ENCODE results near the gene ADGRG3. TPM values are rescaled to one million over a fixed set of nuclear protein-coding genes. Genes with fewer than 3 reads are reported as not detected.

ADGRG3 gene
- total and polyA plus RNA-seq, 2 donors (not counting 1 experiment from before 2014, with no cell fraction given), result not detected

DNA sequence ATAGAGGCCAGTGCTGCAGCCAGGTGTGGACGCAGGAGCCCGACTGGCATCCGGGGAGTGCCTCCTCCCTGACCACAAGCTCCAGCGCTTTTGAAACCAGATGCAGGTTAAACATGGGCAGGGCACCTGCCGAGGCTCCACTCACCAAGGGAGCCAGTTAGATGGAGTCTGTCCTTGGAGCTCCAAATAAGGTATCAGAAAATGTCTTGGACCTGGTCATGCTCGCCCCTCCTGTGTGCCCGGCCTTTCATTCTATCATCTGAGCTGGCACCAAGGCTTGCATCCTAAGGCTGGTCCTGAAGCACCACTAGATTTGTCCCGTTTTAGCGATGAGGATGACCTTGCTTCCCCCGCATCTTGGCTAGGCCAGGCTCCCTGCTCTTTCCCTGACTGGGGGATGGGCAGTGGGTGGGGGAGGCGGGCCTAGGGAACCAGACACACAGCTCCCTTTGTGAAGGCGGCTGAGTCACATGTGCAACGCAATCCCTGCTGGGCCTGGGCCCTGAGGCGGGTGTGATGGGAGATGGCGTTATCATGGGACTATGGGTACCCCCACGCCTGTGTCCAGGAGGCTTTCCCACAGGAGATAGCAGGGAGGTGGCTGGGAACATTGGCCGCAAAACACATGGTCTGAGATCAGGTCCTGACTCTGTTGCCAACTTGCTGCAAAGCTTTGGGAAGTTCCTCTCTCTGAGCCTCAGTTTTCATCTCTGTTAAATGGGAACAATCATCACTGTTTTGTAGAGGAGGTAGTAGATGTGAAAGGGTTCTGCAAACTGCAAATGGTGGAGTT lies 44.7 kb upstream of the ADGRG3 start:
- Mint-ChIP-seq H3K27ac (no peak overlapping the region), H3K4me3 (no peak overlapping the region), H3K27me3 (peaks cover 31% of the 10 kb centered on the region), H3K4me1 (no peaks in the 10 kb centered on the region), H3K9me3 (ENCODE audit: insufficient read depth) (no peaks in the 10 kb centered on the region)
- no peak overlapping the region for H3K4me3 ChIP-seq (ENCODE audit: control extremely low read depth in 1 of 5, extremely low read depth in 1 of 5, insufficient read depth in 1 of 5, low read depth in 2 of 5, low read length in 4 of 5)
- ChIA-PET CTCF (no interaction called here), POLR2A (no interaction called here)
- intact Hi-C loops (cut with micrococcal nuclease), result no loop called here
- no peak overlapping the region for H2AFZ ChIP-seq (ENCODE audit: insufficient read depth, low read depth, low read length, poor library complexity, severe bottlenecking)
- ATAC-seq (ENCODE audit: low read depth), result no peak
- no peak overlapping the region for H3K9ac ChIP-seq (ENCODE audit: low read length)
- no peak for TF ChIP-seq EZH2 (IDR thresholded peaks at IDR 0.05; ENCODE audit: borderline replicate concordance, insufficient read depth, low read depth, low read length, poor library complexity, severe bottlenecking)
- TF ChIP-seq, protein P1, sequence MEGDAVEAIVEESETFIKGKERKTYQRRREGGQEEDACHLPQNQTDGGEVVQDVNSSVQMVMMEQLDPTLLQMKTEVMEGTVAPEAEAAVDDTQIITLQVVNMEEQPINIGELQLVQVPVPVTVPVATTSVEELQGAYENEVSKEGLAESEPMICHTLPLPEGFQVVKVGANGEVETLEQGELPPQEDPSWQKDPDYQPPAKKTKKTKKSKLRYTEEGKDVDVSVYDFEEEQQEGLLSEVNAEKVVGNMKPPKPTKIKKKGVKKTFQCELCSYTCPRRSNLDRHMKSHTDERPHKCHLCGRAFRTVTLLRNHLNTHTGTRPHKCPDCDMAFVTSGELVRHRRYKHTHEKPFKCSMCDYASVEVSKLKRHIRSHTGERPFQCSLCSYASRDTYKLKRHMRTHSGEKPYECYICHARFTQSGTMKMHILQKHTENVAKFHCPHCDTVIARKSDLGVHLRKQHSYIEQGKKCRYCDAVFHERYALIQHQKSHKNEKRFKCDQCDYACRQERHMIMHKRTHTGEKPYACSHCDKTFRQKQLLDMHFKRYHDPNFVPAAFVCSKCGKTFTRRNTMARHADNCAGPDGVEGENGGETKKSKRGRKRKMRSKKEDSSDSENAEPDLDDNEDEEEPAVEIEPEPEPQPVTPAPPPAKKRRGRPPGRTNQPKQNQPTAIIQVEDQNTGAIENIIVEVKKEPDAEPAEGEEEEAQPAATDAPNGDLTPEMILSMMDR (IDR thresholded peaks at IDR 0.05), result no peak
- DNase-seq, result no peak
- H3K4me1 ChIP-seq (ENCODE audit: control insufficient read depth in 2 of 2, insufficient read depth in 2 of 2, low read length in 2 of 2), result no peaks in the 10 kb centered on the region
- H3K27me3 ChIP-seq (replicated peaks in 1 of 4; ENCODE audit: control extremely low read depth in 1 of 4, control insufficient read depth in 3 of 4, insufficient read depth in 4 of 4, low read length in 3 of 4), result peaks cover 0 to 12% (median 2%) of the 10 kb centered on the region in 4 experiments
- H3K27ac ChIP-seq (ENCODE audit: low read length in 2 of 2), result no peak overlapping the region
- H4K20me1 ChIP-seq (ENCODE audit: control insufficient read depth, insufficient read depth, low read length, poor library complexity, severe bottlenecking), result no peaks in the 10 kb centered on the region
- 92% methylated on average over 16 of the region's 17 CpGs for WGBS (ENCODE audit: insufficient coverage)
- H3K4me2 ChIP-seq (replicated peaks; ENCODE audit: low read depth, low read length, poor library complexity, severe bottlenecking), result no peak overlapping the region
- no peaks in the 10 kb centered on the region for H3K79me2 ChIP-seq (ENCODE audit: control insufficient read depth, insufficient read depth, low read length)
- H3K36me3 ChIP-seq (replicated peaks in 1 of 2; ENCODE audit: control extremely low read depth in 1 of 2, control insufficient read depth in 1 of 2, extremely low read depth in 1 of 2, insufficient read depth in 2 of 2, low read length in 1 of 2), result no peaks in the 10 kb centered on the region
- peaks cover 0 to under 1% (median 0%) of the 10 kb centered on the region in 3 donors for H3K9me3 ChIP-seq (ENCODE audit: control extremely low read depth in 1 of 3, control insufficient read depth in 2 of 3, insufficient read depth in 1 of 3, low read length in 2 of 3)

DNA sequence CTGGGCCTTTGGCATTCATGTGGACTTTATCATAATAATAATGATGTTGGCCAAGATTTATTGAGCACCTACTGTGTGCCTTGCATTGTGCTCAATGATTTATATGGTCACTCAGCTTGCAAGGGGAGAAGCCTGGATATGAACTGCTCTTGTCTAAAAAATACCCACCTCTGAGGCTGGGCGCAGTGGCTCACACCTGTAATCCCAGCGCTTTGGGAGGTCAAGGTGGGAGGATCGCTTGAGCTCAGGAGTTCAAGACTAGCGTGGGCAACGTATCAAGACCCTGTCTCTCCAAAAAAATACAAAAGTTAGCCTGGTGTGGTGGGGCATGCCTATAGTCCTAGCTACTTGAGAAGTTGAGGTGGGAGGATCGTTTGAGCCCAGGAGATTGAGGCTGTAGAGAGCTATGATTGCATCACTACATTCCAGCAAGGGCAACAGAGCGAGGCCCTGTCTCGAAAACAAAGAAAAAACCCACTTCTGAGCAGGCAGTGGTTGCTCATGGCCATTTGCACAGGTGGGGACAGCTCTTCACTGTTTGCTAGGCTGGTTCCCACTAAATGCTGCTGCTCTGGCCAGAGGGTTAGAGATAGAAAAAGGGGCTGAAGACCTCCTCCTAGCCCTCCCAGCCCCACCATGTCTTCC lies 43.9 kb upstream of the ADGRG3 start:
- intact Hi-C loops (cut with micrococcal nuclease), result no loop called here
- no peaks in the 10 kb centered on the region for H3K4me1 ChIP-seq (ENCODE audit: control insufficient read depth in 2 of 2, insufficient read depth in 2 of 2, low read length in 2 of 2)
- no peaks in the 10 kb centered on the region for H3K79me2 ChIP-seq (ENCODE audit: control insufficient read depth, insufficient read depth, low read length)
- peaks cover 38% of the 10 kb centered on the region for H3K27me3 Mint-ChIP-seq
- H3K4me3 ChIP-seq (ENCODE audit: control extremely low read depth in 1 of 5, extremely low read depth in 1 of 5, insufficient read depth in 1 of 5, low read depth in 2 of 5, low read length in 4 of 5), result no peak overlapping the region
- 89% methylated on average over 7 of the region's 8 CpGs for WGBS (ENCODE audit: insufficient coverage)
- H3K27me3 ChIP-seq (replicated peaks in 1 of 4; ENCODE audit: control extremely low read depth in 1 of 4, control insufficient read depth in 3 of 4, insufficient read depth in 4 of 4, low read length in 3 of 4), result peaks cover 0 to 19% (median 6%) of the 10 kb centered on the region in 4 experiments
- H4K20me1 ChIP-seq (ENCODE audit: control insufficient read depth, insufficient read depth, low read length, poor library complexity, severe bottlenecking), result no peaks in the 10 kb centered on the region
- peaks cover 3% of the 10 kb centered on the region for H3K4me1 Mint-ChIP-seq
- no peaks in the 10 kb centered on the region for H3K9me3 Mint-ChIP-seq (ENCODE audit: insufficient read depth)
- peaks cover 0 to 3% (median 0%) of the 10 kb centered on the region in 3 donors for H3K9me3 ChIP-seq (ENCODE audit: control extremely low read depth in 1 of 3, control insufficient read depth in 2 of 3, insufficient read depth in 1 of 3, low read length in 2 of 3)
- no peak for DNase-seq
- no peak overlapping the region for H2AFZ ChIP-seq (ENCODE audit: insufficient read depth, low read depth, low read length, poor library complexity, severe bottlenecking)
- ChIA-PET POLR2A (no interaction called here), CTCF (no interaction called here)
- no peak for ATAC-seq (ENCODE audit: low read depth)
- no peak overlapping the region for H3K27ac Mint-ChIP-seq
- no peak overlapping the region for H3K4me2 ChIP-seq (replicated peaks; ENCODE audit: low read depth, low read length, poor library complexity, severe bottlenecking)
- H3K9ac ChIP-seq (ENCODE audit: low read length), result no peak overlapping the region
- H3K36me3 ChIP-seq (replicated peaks in 1 of 2; ENCODE audit: control extremely low read depth in 1 of 2, control insufficient read depth in 1 of 2, extremely low read depth in 1 of 2, insufficient read depth in 2 of 2, low read length in 1 of 2), result no peaks in the 10 kb centered on the region
- H3K27ac ChIP-seq (ENCODE audit: low read length in 2 of 2), result no peak overlapping the region
- no peak overlapping the region for H3K4me3 Mint-ChIP-seq
- TF ChIP-seq, protein P1 (IDR thresholded peaks at IDR 0.05), result no peak
- TF ChIP-seq EZH2 (IDR thresholded peaks at IDR 0.05; ENCODE audit: borderline replicate concordance, insufficient read depth, low read depth, low read length, poor library complexity, severe bottlenecking), result no peak
